ENCODE results near the gene GDA. TPM values are rescaled to one million over a fixed set of nuclear protein-coding genes. Genes with fewer than 3 reads are reported as not detected.

Gene GDA
- polyA plus RNA-seq, 2 donors = 0.04 to 0.11 TPM

DNA sequence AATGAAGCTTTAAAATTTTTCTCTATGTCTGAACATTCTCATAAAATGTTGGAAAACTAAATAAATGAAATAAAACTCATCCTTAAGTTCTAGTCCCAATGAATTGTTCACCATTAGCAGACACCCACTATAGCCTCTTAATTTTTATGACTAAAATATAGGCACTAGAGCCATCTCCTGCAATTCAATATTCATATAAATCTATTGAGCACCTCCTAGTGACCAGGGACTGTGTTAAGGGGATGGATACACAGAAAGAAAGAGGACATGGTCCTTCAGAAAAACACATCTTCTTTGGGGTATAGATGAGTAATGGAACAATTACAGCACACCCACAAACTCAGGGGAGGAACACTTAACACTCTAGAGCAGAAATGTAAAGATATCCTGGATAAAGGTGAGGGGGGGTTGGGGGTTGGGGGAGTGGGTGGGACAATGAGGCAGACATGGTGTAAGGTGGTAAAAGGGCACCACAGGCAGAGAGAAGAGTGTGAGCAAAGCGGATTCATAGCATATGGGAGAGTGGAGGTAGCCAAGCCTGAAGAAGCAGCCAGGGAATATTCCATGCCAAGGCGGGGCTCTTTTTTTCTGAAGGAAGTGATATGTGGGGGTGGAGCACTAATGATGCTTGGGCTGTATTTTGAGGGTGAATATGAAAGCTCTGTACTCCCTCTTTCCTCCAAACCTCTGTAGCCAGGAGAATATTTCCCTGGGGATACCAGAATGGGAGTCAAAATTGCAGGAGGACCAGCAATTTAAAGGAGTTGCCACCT lies 3.3 kb upstream of the GDA start:
- H3K27ac ChIP-seq (ENCODE audit: low read depth in 2 of 2, low read length in 1 of 2) = no peak overlapping the region
- H3K36me3 ChIP-seq (ENCODE audit: control insufficient read depth in 2 of 2, insufficient read depth in 2 of 2, low read length in 1 of 2) = no peaks in the 10 kb centered on the region
- H3K9me3 ChIP-seq (ENCODE audit: control insufficient read depth in 2 of 2, insufficient read depth in 1 of 2, low read depth in 1 of 2, low read length in 1 of 2) = no peaks in the 10 kb centered on the region
- H3K4me3 ChIP-seq (ENCODE audit: low read depth in 1 of 2, low read length in 2 of 2) = no peak overlapping the region
- peaks cover 0 to 3% of the 10 kb centered on the region in 2 donors for H3K27me3 ChIP-seq (ENCODE audit: control insufficient read depth in 1 of 2, insufficient read depth in 2 of 2, low read length in 2 of 2)
- peaks cover 6 to 7% of the 10 kb centered on the region in 2 donors for H3K4me1 ChIP-seq (ENCODE audit: control insufficient read depth in 2 of 2, insufficient read depth in 2 of 2, low read length in 1 of 2)
- WGBS, 2 donors = 84 to 92% methylated on average over 2 of the region's 2 CpGs

DNA sequence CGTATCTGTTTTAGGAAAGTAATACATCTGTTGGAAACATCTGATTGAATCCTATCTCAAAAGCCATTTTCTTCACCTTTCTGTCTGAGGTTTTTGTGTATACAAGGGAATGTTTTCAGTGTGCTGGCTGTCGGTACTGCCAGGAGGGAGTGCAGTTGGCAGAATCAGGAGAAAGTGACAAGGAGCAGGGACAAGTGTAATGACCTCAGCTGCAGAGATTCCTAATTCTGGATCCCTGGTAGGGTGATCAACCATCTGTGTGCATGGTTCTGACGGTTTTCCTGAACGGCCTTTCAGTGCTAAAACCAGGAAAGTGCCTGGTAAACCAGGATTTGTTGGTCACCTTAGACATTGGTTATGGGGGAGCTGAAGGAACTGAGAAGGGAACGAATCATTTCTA lies 1.6 kb upstream of the GDA start:
- WGBS, 2 donors = 65 to 67% methylated on average over 5 of the region's 5 CpGs
- H3K27me3 ChIP-seq (ENCODE audit: control insufficient read depth in 1 of 2, insufficient read depth in 2 of 2, low read length in 2 of 2) = peaks cover 0 to 3% of the 10 kb centered on the region in 2 donors

DNA sequence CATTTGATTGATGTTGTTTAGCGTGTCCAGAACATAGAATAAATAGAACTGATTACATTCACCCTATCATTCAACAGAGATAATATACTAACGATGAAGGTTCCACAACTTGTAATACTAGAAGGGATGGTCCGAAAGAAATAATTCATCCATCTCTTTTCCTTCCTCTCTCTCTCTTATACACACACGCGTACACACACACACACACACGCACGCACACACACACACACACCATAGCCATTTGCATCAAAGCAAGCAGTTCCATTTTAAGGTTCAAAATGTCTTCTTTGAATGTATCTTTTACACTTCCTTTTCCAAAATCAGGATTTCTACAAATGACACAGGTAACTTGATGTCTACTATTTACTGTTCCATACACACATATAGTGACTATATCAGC lies 887 bp downstream of the GDA start:
- H3K4me1 ChIP-seq (ENCODE audit: control insufficient read depth in 2 of 2, insufficient read depth in 2 of 2, low read length in 1 of 2) = peaks cover 6 to 7% of the 10 kb centered on the region in 2 donors
- no peak overlapping the region for H3K4me3 ChIP-seq (ENCODE audit: low read depth in 1 of 2, low read length in 2 of 2)
- peaks cover 0 to 3% of the 10 kb centered on the region in 2 donors for H3K27me3 ChIP-seq (ENCODE audit: control insufficient read depth in 1 of 2, insufficient read depth in 2 of 2, low read length in 2 of 2)
- H3K36me3 ChIP-seq (ENCODE audit: control insufficient read depth in 2 of 2, insufficient read depth in 2 of 2, low read length in 1 of 2) = no peaks in the 10 kb centered on the region
- no peak overlapping the region for H3K27ac ChIP-seq (ENCODE audit: low read depth in 2 of 2, low read length in 1 of 2)
- WGBS, 2 donors = 57 to 64% methylated on average over 7 of the region's 7 CpGs
- H3K9me3 ChIP-seq (ENCODE audit: control insufficient read depth in 2 of 2, insufficient read depth in 1 of 2, low read depth in 1 of 2, low read length in 1 of 2) = no peaks in the 10 kb centered on the region

More for the DNA sequence above, 1.6 kb upstream of the GDA start:
- Histone ChIP-seq H3K4me1 (ENCODE audit: control insufficient read depth in 2 of 2, insufficient read depth in 2 of 2, low read length in 1 of 2) (peaks cover 6 to 7% of the 10 kb centered on the region in 2 donors), H3K27ac (ENCODE audit: low read depth in 2 of 2, low read length in 1 of 2) (no peak overlapping the region), H3K36me3 (ENCODE audit: control insufficient read depth in 2 of 2, insufficient read depth in 2 of 2, low read length in 1 of 2) (no peaks in the 10 kb centered on the region), H3K9me3 (ENCODE audit: control insufficient read depth in 2 of 2, insufficient read depth in 1 of 2, low read depth in 1 of 2, low read length in 1 of 2) (no peaks in the 10 kb centered on the region), H3K4me3 (ENCODE audit: low read depth in 1 of 2, low read length in 2 of 2) (no peak overlapping the region)

DNA sequence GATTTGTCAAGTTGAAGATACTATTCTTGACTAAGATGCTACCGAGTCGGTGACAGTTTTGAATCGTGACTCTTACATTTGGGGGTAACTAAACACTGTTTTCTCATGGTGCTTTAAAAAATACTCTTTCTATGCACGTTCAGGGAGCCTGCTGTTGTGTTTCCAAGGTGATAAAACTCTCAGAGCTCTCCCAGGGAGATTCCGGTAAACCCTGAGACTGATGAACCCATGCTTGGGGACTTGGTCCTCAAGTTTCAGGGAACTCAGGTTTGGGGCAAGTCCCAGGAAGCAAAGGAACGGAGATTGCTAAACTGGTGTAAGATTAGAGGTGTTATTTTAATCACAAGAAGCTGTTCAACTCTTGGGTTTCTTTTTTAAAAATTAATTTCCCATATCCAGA lies 1.4 kb downstream of the GDA start:
- 61 to 70% methylated on average over 6 of the region's 6 CpGs for WGBS, 2 donors
- no peak overlapping the region for H3K27ac ChIP-seq (ENCODE audit: low read depth in 2 of 2, low read length in 1 of 2)
- peaks cover 0 to 3% of the 10 kb centered on the region in 2 donors for H3K27me3 ChIP-seq (ENCODE audit: control insufficient read depth in 1 of 2, insufficient read depth in 2 of 2, low read length in 2 of 2)
- peaks cover 6 to 7% of the 10 kb centered on the region in 2 donors for H3K4me1 ChIP-seq (ENCODE audit: control insufficient read depth in 2 of 2, insufficient read depth in 2 of 2, low read length in 1 of 2)
- no peaks in the 10 kb centered on the region for H3K9me3 ChIP-seq (ENCODE audit: control insufficient read depth in 2 of 2, insufficient read depth in 1 of 2, low read depth in 1 of 2, low read length in 1 of 2)
- no peak overlapping the region for H3K4me3 ChIP-seq (ENCODE audit: low read depth in 1 of 2, low read length in 2 of 2)
- H3K36me3 ChIP-seq (ENCODE audit: control insufficient read depth in 2 of 2, insufficient read depth in 2 of 2, low read length in 1 of 2) = no peaks in the 10 kb centered on the region

DNA sequence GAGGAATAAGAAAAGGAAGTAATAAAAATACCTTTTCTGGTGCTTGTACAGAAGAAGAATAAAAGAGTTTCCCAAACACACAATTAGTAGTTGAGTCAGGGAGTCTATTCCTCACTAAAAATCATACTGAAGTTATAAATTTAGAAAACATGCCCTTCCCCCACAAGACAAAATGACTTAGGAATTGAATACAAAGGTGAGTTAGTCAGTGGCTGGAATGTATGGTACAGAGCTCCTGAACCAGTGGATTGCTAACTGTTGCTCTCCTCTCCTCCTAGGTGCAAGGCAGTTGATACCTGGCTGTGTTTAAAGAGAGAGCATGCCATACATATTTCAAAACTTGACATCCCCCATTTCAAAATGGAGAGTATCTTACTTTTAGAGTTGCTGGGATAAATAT lies 1.9 kb downstream of the GDA start:
- Histone ChIP-seq H3K27me3 (ENCODE audit: control insufficient read depth in 1 of 2, insufficient read depth in 2 of 2, low read length in 2 of 2) (peaks cover 0 to 3% of the 10 kb centered on the region in 2 donors), H3K27ac (ENCODE audit: low read depth in 2 of 2, low read length in 1 of 2) (no peak overlapping the region), H3K9me3 (ENCODE audit: control insufficient read depth in 2 of 2, insufficient read depth in 1 of 2, low read depth in 1 of 2, low read length in 1 of 2) (no peaks in the 10 kb centered on the region), H3K36me3 (ENCODE audit: control insufficient read depth in 2 of 2, insufficient read depth in 2 of 2, low read length in 1 of 2) (no peaks in the 10 kb centered on the region), H3K4me1 (ENCODE audit: control insufficient read depth in 2 of 2, insufficient read depth in 2 of 2, low read length in 1 of 2) (peaks cover 6 to 7% of the 10 kb centered on the region in 2 donors), H3K4me3 (ENCODE audit: low read depth in 1 of 2, low read length in 2 of 2) (no peak overlapping the region)

DNA sequence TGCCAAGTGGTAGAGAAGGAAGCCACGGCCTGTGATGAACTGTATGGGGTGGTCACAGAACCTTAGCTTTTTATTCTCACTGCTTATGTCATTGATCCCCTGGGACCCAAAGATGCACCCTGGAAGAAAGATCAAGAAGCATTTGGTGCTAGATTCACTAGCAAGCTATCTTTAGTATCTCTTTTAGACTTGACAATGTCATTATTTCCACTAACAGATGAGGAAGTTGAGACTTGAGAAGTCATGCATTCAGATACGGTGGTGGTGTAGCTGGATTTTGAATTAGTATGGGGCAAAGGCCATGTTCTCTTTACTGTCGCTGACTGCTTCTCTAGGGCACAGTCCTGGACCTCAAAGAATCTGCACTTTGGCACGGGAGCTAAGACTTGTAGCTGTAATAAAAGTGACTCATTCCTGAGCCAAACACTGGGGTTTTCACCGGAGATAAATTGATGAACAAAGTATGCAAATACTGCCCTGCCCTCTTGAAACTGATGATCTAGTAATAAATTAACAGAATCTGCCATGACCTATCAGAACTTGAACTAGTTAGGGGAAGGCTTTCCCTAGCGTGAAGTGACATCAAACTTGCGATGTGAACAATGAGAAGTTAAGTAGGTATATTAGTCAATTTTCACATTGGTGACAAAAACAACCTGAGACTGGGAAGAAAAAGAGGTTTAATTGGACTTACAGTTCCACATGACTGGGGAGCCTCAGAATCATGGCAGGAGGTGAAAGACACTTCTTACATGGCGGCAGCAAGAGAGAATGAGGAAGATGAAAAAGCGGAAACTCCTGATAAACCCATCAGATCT lies 5.4 kb downstream of the GDA start:
- no peak overlapping the region for H3K4me3 ChIP-seq (ENCODE audit: low read depth in 1 of 2, low read length in 2 of 2)
- WGBS, 2 donors = 65 to 66% methylated on average over 9 of the region's 9 CpGs
- peaks cover 0 to 3% of the 10 kb centered on the region in 2 donors for H3K27me3 ChIP-seq (ENCODE audit: control insufficient read depth in 1 of 2, insufficient read depth in 2 of 2, low read length in 2 of 2)
- H3K9me3 ChIP-seq (ENCODE audit: control insufficient read depth in 2 of 2, insufficient read depth in 1 of 2, low read depth in 1 of 2, low read length in 1 of 2) = no peaks in the 10 kb centered on the region
- H3K4me1 ChIP-seq (ENCODE audit: control insufficient read depth in 2 of 2, insufficient read depth in 2 of 2, low read length in 1 of 2) = peaks cover 0 to 1% of the 10 kb centered on the region in 2 donors
- no peaks in the 10 kb centered on the region for H3K36me3 ChIP-seq (ENCODE audit: control insufficient read depth in 2 of 2, insufficient read depth in 2 of 2, low read length in 1 of 2)
- H3K27ac ChIP-seq (ENCODE audit: low read depth in 2 of 2, low read length in 1 of 2) = no peak overlapping the region

DNA sequence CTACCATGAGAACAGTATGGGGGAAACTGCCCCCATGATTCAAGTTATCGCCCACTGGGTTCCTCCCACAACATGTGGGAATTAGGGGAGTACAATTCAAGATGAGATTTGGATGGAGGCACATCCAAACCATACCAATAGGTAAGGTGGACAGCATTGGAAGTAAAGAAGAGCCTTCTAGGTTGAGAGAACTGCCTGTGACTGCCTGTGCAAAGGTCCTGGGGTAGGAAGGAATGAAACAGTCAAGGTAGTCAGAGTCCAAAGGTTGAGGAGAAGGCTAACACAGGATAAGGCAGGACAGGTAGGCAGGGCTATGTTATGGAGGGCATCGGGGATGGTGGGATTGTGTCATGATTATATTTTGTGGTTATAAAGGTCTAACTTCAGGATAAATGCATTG lies 6.1 kb downstream of the GDA start:
- Histone ChIP-seq H3K27me3 (ENCODE audit: control insufficient read depth in 1 of 2, insufficient read depth in 2 of 2, low read length in 2 of 2) (peaks cover 0 to 3% of the 10 kb centered on the region in 2 donors), H3K4me3 (ENCODE audit: low read depth in 1 of 2, low read length in 2 of 2) (no peak overlapping the region), H3K27ac (ENCODE audit: low read depth in 2 of 2, low read length in 1 of 2) (no peak overlapping the region), H3K9me3 (ENCODE audit: control insufficient read depth in 2 of 2, insufficient read depth in 1 of 2, low read depth in 1 of 2, low read length in 1 of 2) (no peaks in the 10 kb centered on the region), H3K4me1 (ENCODE audit: control insufficient read depth in 2 of 2, insufficient read depth in 2 of 2, low read length in 1 of 2) (no peaks in the 10 kb centered on the region), H3K36me3 (ENCODE audit: control insufficient read depth in 2 of 2, insufficient read depth in 2 of 2, low read length in 1 of 2) (no peaks in the 10 kb centered on the region)
- 83 to 89% methylated on average over 2 of the region's 2 CpGs for WGBS, 2 donors

DNA sequence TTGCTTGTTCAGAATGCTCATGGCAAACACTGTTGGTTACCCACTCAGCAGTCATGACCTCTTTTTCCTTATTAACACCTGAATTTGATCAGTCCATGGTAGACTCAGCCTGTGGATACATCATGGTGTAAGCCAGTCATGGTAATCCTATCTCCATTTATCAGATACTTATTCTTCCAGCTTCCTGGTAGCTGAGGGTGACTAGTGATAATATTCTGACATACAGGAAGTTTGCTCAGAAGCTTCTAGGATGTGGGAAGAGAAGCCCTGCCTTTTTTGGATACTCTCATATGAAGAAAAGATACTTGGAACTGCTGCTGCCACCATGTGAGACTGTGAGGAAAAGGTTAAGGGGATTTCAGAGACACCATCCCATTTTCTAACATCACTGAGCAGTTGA lies 7.3 kb downstream of the GDA start:
- Histone ChIP-seq H3K36me3 (ENCODE audit: control insufficient read depth in 2 of 2, insufficient read depth in 2 of 2, low read length in 1 of 2) (no peaks in the 10 kb centered on the region), H3K27ac (ENCODE audit: low read depth in 2 of 2, low read length in 1 of 2) (no peak overlapping the region), H3K9me3 (ENCODE audit: control insufficient read depth in 2 of 2, insufficient read depth in 1 of 2, low read depth in 1 of 2, low read length in 1 of 2) (no peaks in the 10 kb centered on the region), H3K4me1 (ENCODE audit: control insufficient read depth in 2 of 2, insufficient read depth in 2 of 2, low read length in 1 of 2) (no peaks in the 10 kb centered on the region), H3K4me3 (ENCODE audit: low read depth in 1 of 2, low read length in 2 of 2) (no peak overlapping the region), H3K27me3 (ENCODE audit: control insufficient read depth in 1 of 2, insufficient read depth in 2 of 2, low read length in 2 of 2) (no peaks in the 10 kb centered on the region)

DNA sequence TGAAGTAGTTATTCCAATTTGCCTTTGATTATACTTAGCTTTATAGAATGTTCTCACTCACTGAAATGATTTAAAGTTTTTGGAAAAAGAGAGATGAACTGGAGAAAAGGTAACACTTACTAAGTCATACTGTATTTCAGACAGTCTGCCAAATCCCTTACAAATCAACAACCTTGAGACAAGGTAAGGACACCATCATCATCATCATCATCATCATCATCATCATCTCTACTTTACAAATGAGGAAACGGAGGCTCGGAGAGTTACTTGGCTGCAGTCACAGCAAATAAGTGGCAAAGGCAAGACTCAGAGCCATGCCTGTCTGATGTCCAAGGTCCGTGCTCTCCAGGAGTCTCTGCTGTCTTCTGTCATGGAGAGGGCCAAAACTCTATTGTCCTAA lies 9.4 kb downstream of the GDA start:
- Histone ChIP-seq H3K27me3 (ENCODE audit: control insufficient read depth in 1 of 2, insufficient read depth in 2 of 2, low read length in 2 of 2) (no peaks in the 10 kb centered on the region), H3K9me3 (ENCODE audit: control insufficient read depth in 2 of 2, insufficient read depth in 1 of 2, low read depth in 1 of 2, low read length in 1 of 2) (no peaks in the 10 kb centered on the region), H3K27ac (ENCODE audit: low read depth in 2 of 2, low read length in 1 of 2) (no peak overlapping the region), H3K36me3 (ENCODE audit: control insufficient read depth in 2 of 2, insufficient read depth in 2 of 2, low read length in 1 of 2) (no peaks in the 10 kb centered on the region), H3K4me3 (ENCODE audit: low read depth in 1 of 2, low read length in 2 of 2) (no peak overlapping the region), H3K4me1 (ENCODE audit: control insufficient read depth in 2 of 2, insufficient read depth in 2 of 2, low read length in 1 of 2) (no peaks in the 10 kb centered on the region)
- WGBS, 2 donors = 78 to 91% methylated on average over 3 of the region's 3 CpGs
